IMR-90 (cell line): ENCODE data around the gene OR1G1. TPM values are rescaled to one million over a fixed set of nuclear protein-coding genes. Genes with fewer than 3 reads are reported as not detected.

Source experiments
- ATAC-seq: fragments of 200-7000 bp; cut with Tn5 transposase; 2 replicates; pipeline ENCODE4 v1.9.1; 2020; ENCODE audit warnings: low read depth, mild to moderate bottlenecking, moderate library complexity
- BruUV-seq: library from RNA; stranded (reverse); fragments of 400-500 nt; replicated peaks from 2 replicates; lab custom pipeline; 2021; lab: Mats Ljungman, UMichigan
- CTCF ChIA-PET: fragments of 300-600 bp; formaldehyde crosslinking; extraction: SDS; loops from one replicate; lab custom pipeline; 2021; ENCODE audit warnings: antibody characterized with exemption; lab: Yijun Ruan, JAX
- POLR2A ChIA-PET: fragments of 300-600 bp; sonication (Branson Sonifier 250); formaldehyde crosslinking; loops from one replicate; lab custom pipeline; 2022; ENCODE audit warnings: antibody characterized with exemption; ENCODE audit not compliant: unreplicated experiment; lab: Charles Lee
- DNase-seq: peaks from one replicate; pipeline ENCODE4 v3.0.0; 2013
- H2AFZ ChIP-seq: replicated peaks from 2 replicates; pipeline ENCODE3; 2013; ENCODE audit warnings: low read length, mild to moderate bottlenecking; ENCODE audit not compliant: poor library complexity
- H2AK5ac ChIP-seq: 2 replicates; pipeline ENCODE4 v1.6.1; 2013; ENCODE audit warnings: low read depth, low read length, inconsistent platforms
- H2AK9ac ChIP-seq: replicated peaks from 2 replicates; pipeline ENCODE3; 2013; ENCODE audit warnings: mild to moderate bottlenecking, low read depth, low read length, moderate library complexity; ENCODE audit not compliant: poor library complexity
- H2BK120ac ChIP-seq: 2 replicates; pipeline ENCODE4 v1.6.1; 2013; ENCODE audit warnings: low read depth, low read length, inconsistent platforms
- H2BK15ac ChIP-seq: 3 replicates; pipeline ENCODE4 v1.6.1; 2013; ENCODE audit warnings: low read depth, low read length, inconsistent platforms
- H2BK20ac ChIP-seq: 2 replicates; pipeline ENCODE4 v1.6.1; 2013; ENCODE audit warnings: low read depth, mild to moderate bottlenecking, inconsistent platforms, low read length, moderate library complexity
- H2BK5ac ChIP-seq: 2 replicates; pipeline ENCODE4 v1.6.1; 2013; ENCODE audit warnings: mild to moderate bottlenecking, low read depth, low read length, inconsistent platforms; ENCODE audit not compliant: poor library complexity, severe bottlenecking
- H3K14ac ChIP-seq: replicated peaks from 2 replicates; pipeline ENCODE4 v1.6.1; 2013; ENCODE audit warnings: low read depth, low read length, inconsistent platforms
- H3K18ac ChIP-seq: 2 replicates; pipeline ENCODE4 v1.6.1; 2013; ENCODE audit warnings: low read depth, low read length, control low read depth
- H3K23ac ChIP-seq: 2 replicates; pipeline ENCODE4 v1.6.1; 2013; ENCODE audit warnings: low read depth, low read length, inconsistent platforms
- H3K27ac ChIP-seq: 2 replicates; pipeline ENCODE4 v1.5.1; 2013; ENCODE audit warnings: mild to moderate bottlenecking, control low read depth, low read length; ENCODE audit not compliant: insufficient read depth
- H3K27me3 ChIP-seq: 2 replicates; pipeline ENCODE4 v1.6.1; 2013; ENCODE audit warnings: low read length; ENCODE audit not compliant: control insufficient read depth, insufficient read depth
- H3K36me3 ChIP-seq: 2 replicates; pipeline ENCODE4 v1.6.1; 2013; ENCODE audit warnings: low read length, mixed read lengths; ENCODE audit not compliant: control insufficient read depth, insufficient read depth
- H3K4ac ChIP-seq: 2 replicates; pipeline ENCODE4 v1.6.1; 2013; ENCODE audit warnings: low read depth, low read length, inconsistent platforms
- H3K4me1 ChIP-seq: 2 replicates; pipeline ENCODE4 v1.6.1; 2013; ENCODE audit warnings: low read length, mixed read lengths; ENCODE audit not compliant: control insufficient read depth, insufficient read depth
- H3K4me2 ChIP-seq: 2 replicates; pipeline ENCODE4 v1.6.1; 2013; ENCODE audit warnings: low read depth, mild to moderate bottlenecking, control low read depth, low read length, moderate library complexity
- H3K4me3 ChIP-seq: 2 replicates; pipeline ENCODE4 v1.5.1; 2013; ENCODE audit warnings: low read depth, mild to moderate bottlenecking, control low read depth, low read length, moderate library complexity; ENCODE audit not compliant: insufficient read depth
- H3K56ac ChIP-seq: 2 replicates; pipeline ENCODE4 v1.6.1; 2013; ENCODE audit warnings: low read length, inconsistent platforms; ENCODE audit not compliant: insufficient read depth; ENCODE audit errors: extremely low read depth
- H3K79me1 ChIP-seq, 2 experiments: 2 replicates each; pipeline ENCODE4 v1.6.1; 2013; ENCODE audit warnings: low read length in 2 of 2, inconsistent platforms in 1 of 2, low read depth in 1 of 2
- H3K9ac ChIP-seq: 2 replicates; pipeline ENCODE4 v1.6.1; 2013; ENCODE audit warnings: low read depth, low read length, control low read depth
- H3K9me1 ChIP-seq: 2 replicates; pipeline ENCODE4 v1.6.1; 2013; ENCODE audit warnings: low read length, inconsistent platforms; ENCODE audit not compliant: insufficient read depth
- H3K9me3 ChIP-seq: 2 replicates; pipeline ENCODE4 v1.6.1; 2013; ENCODE audit warnings: low read length; ENCODE audit not compliant: control insufficient read depth, insufficient read depth
- H4K20me1 ChIP-seq: 2 replicates; pipeline ENCODE4 v1.6.1; 2013; ENCODE audit warnings: low read length, inconsistent platforms; ENCODE audit not compliant: insufficient read depth
- H4K5ac ChIP-seq: 2 replicates; pipeline ENCODE4 v1.6.1; 2013; ENCODE audit warnings: mild to moderate bottlenecking, low read depth, low read length, control low read depth
- H4K8ac ChIP-seq, 2 experiments: 2 replicates each; pipeline ENCODE4 v1.6.1; 2013; ENCODE audit warnings: low read depth in 2 of 2, low read length in 2 of 2, control low read depth in 1 of 2, inconsistent platforms in 1 of 2
- H4K91ac ChIP-seq: 2 replicates; pipeline ENCODE4 v1.6.1; 2013; ENCODE audit warnings: low read depth, low read length, inconsistent platforms; ENCODE audit not compliant: insufficient read depth
- BHLHE40 ChIP-seq: fragments of 150-350 bp; IDR thresholded peaks from 2 replicates; pipeline ENCODE4 v1.6.1; 2016; ENCODE audit warnings: mild to moderate bottlenecking, low read depth, low read length
- CEBPB ChIP-seq: IDR thresholded peaks from 2 replicates; pipeline ENCODE4 v1.6.1; 2012; ENCODE audit warnings: low read depth, low read length, improper control_type of control experiment
- CHD1 ChIP-seq: IDR thresholded peaks from 2 replicates; pipeline ENCODE4 v1.6.1; 2012; ENCODE audit warnings: low read depth, low read length, improper control_type of control experiment
- CTCF ChIP-seq: conservative IDR thresholded peaks from 2 replicates; pipeline ENCODE4 v1.5.1; 2012; ENCODE audit warnings: mild to moderate bottlenecking, low read depth, low read length, improper control_type of control experiment
- ELK1 ChIP-seq: fragments of 150-350 bp; IDR thresholded peaks from 2 replicates; pipeline ENCODE4 v1.6.1; 2016; ENCODE audit warnings: low read depth, mild to moderate bottlenecking, low read length, moderate library complexity, borderline replicate concordance
- FOS ChIP-seq: fragments of 150-350 bp; IDR thresholded peaks from 2 replicates; pipeline ENCODE4 v1.6.1; 2016; ENCODE audit warnings: low read depth, low read length
- MAFK ChIP-seq: IDR thresholded peaks from 2 replicates; pipeline ENCODE4 v1.6.1; 2012; ENCODE audit warnings: low read depth, low read length, improper control_type of control experiment
- MAZ ChIP-seq: IDR thresholded peaks from 2 replicates; pipeline ENCODE4 v1.6.1; 2012; ENCODE audit warnings: low read depth, mild to moderate bottlenecking, low read length, improper control_type of control experiment, moderate library complexity, borderline replicate concordance
- MXI1 ChIP-seq: IDR thresholded peaks from 2 replicates; pipeline ENCODE4 v1.6.1; 2012; ENCODE audit warnings: low read depth, mild to moderate bottlenecking, low read length, moderate library complexity, borderline replicate concordance
- NFE2L2 ChIP-seq: fragments of 150-350 bp; IDR thresholded peaks from 2 replicates; pipeline ENCODE4 v1.6.1; 2016; ENCODE audit warnings: low read depth, mild to moderate bottlenecking, low read length
- POLR2A ChIP-seq: IDR thresholded peaks from 2 replicates; pipeline ENCODE4 v1.6.1; 2012; ENCODE audit warnings: mild to moderate bottlenecking, low read depth, low read length
- RAD21 ChIP-seq: IDR thresholded peaks from 2 replicates; pipeline ENCODE4 v1.6.1; 2012; ENCODE audit warnings: low read length, improper control_type of control experiment
- RCOR1 ChIP-seq: IDR thresholded peaks from 2 replicates; pipeline ENCODE4 v1.6.1; 2012; ENCODE audit warnings: mild to moderate bottlenecking, low read length, improper control_type of control experiment; ENCODE audit not compliant: insufficient replicate concordance
- RFX5 ChIP-seq: IDR thresholded peaks from 2 replicates; pipeline ENCODE4 v1.8.0; 2012; ENCODE audit warnings: low read depth, mild to moderate bottlenecking, low read length, moderate library complexity
- SMC3 ChIP-seq: fragments of 150-350 bp; IDR thresholded peaks from 2 replicates; pipeline ENCODE4 v1.6.1; 2016; ENCODE audit warnings: low read depth, mild to moderate bottlenecking, antibody characterized with exemption, low read length, moderate library complexity
- USF2 ChIP-seq: fragments of 150-350 bp; IDR thresholded peaks from 2 replicates; pipeline ENCODE4 v1.6.1; 2017; ENCODE audit warnings: mild to moderate bottlenecking, antibody characterized with exemption, low read length, low read depth
- WGBS, 2 experiments: methylation state at CpG; one replicate each; pipeline versions ENCODE4 v1.1.5 to v1.1.7; 2013; ENCODE audit warnings: missing lambda C conversion rate in 2 of 2; ENCODE audit not compliant: insufficient read length in 1 of 2; ENCODE audit errors: extremely low coverage in 2 of 2; 5-methylcytosine and 5-hydroxymethylcytosine counted together
- dilution Hi-C: fragments of 300-500 bp; cut with HindIII; formaldehyde crosslinking; loops from one replicate; pipeline ENCODE4 v1.14.3; 2018; ENCODE audit warnings: low sequenced_read_pairs; ENCODE audit not compliant: unreplicated experiment
- in situ Hi-C: fragments of 300-500 bp; cut with MboI; formaldehyde crosslinking; loops from 3 replicates; pipeline ENCODE4 v1.14.3; 2019; ENCODE audit warnings: low sequenced_read_pairs, inconsistent platforms, mixed read lengths
- intact Hi-C: fragments of 100-400 bp; cut with micrococcal nuclease; formaldehyde crosslinking; loops from 2 replicates; pipeline ENCODE4 v1.10.0; 2022
- polyA plus RNA-seq, 3 experiments: library from polyadenylated mRNA; depleted of rRNA; stranded (reverse); fragments of >200 nt; gene quantifications; 2 replicates each; pipeline ENCODE4 v1.2.3, GENCODE V29; 2012; ENCODE audit warnings: low replicate concordance in 1 of 3
- total RNA-seq: library from RNA; depleted of rRNA; stranded (reverse); fragments of >200 nt; gene quantifications from 2 replicates; pipeline ENCODE4 v1.2.3, GENCODE V29; 2012

Gene OR1G1
- total and polyA plus RNA-seq, 2 of the 4 experiments (the other 2 are of a cell fraction) = not detected

DNA sequence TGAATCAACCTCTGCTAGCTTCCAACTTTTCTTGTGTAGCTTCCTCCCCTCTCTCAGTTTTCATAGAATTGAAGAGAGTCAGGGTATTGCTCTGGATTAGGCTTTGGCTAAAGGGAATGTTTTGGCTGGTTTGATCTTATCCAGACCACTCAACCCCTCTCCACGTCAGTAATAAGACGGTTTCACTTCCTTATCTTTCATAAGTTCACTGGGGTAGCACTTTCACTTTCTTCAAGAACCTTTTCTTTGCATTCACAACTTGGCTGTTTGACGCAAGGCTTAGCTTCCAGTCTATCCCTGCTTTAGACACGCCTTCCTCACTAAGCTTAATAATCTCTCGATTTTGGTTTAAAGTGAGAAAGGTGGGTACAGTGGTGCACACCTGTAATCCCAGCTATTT, 40.2 kb upstream of the OR1G1 start:
- H3K9me3 ChIP-seq = peaks cover 24% of the 10 kb centered on the region
- ChIA-PET POLR2A (no interaction called here), CTCF (no interaction called here)
- no CpG with 5 or more reads among the region's 5 CpGs for WGBS, 2 experiments
- BruUV-seq = no TSS peak
- no peak overlapping the region for H2BK20ac ChIP-seq
- H2BK5ac ChIP-seq = no peak overlapping the region
- H3K79me1 ChIP-seq = no peaks in the 10 kb centered on the region
- no peak overlapping the region for H3K23ac ChIP-seq
- no peak overlapping the region for H2AK9ac ChIP-seq
- H4K91ac ChIP-seq = no peak overlapping the region
- H3K14ac ChIP-seq = no peak overlapping the region
- H4K20me1 ChIP-seq = no peaks in the 10 kb centered on the region
- H3K36me3 ChIP-seq = no peaks in the 10 kb centered on the region
- no peak overlapping the region for H3K4me2 ChIP-seq
- no peak overlapping the region for H2AK5ac ChIP-seq
- no peak for ATAC-seq
- intact Hi-C loops (no loop called here), dilution Hi-C loops (no loop called here), in situ Hi-C loops (no loop called here)
- H2BK120ac ChIP-seq = no peak overlapping the region
- no peak overlapping the region for H3K4me3 ChIP-seq
- no peak overlapping the region for H2AFZ ChIP-seq
- no peak overlapping the region for H3K9ac ChIP-seq
- H3K27ac ChIP-seq = no peak overlapping the region
- no peak overlapping the region for H3K56ac ChIP-seq
- no peaks in the 10 kb centered on the region for H3K4me1 ChIP-seq
- TF ChIP-seq RAD21 (no peak), CTCF (no peak), CHD1 (no peak), POLR2A (no peak), USF2 (no peak), MAZ (no peak), RFX5 (no peak), FOS (no peak), CEBPB (no peak), SMC3 (no peak), NFE2L2 (no peak), BHLHE40 (no peak), MAFK (no peak), ELK1 (no peak), MXI1 (no peak), RCOR1 (no peak)
- no peak overlapping the region for H3K18ac ChIP-seq
- H4K5ac ChIP-seq = no peak overlapping the region
- DNase-seq = no peak
- H3K4ac ChIP-seq = no peak overlapping the region
- no peak overlapping the region for H2BK15ac ChIP-seq
- no peak overlapping the region for H4K8ac ChIP-seq
- H3K27me3 ChIP-seq = no peaks in the 10 kb centered on the region
- no peaks in the 10 kb centered on the region for H3K9me1 ChIP-seq
